Left kidney (tissue), 8 donors: ENCODE data around the gene EXTL2. TPM values are rescaled to one million over a fixed set of nuclear protein-coding genes. Genes with fewer than 3 reads are reported as not detected.
"Not testable (repeated sequence)": the region's sequence is repeated elsewhere in the genome, so short reads cannot be mapped to it uniquely, and the experiment has no call there.

ENCODE experiments used
- DNase-seq: peaks from one replicate; pipeline ENCODE4 v3.0.0-alpha.2; 2013
- long read RNA-seq, 8 donors: transcript quantifications; one replicate each; lab custom pipeline, GENCODE V29; 2026
- polyA plus RNA-seq: library from polyadenylated mRNA; unstranded; fragments of 120-200 nt; gene quantifications from one replicate; pipeline ENCODE4 v1.2.1, GENCODE V29; 2013; ENCODE audit not compliant: insufficient read length

Gene EXTL2, protein sequence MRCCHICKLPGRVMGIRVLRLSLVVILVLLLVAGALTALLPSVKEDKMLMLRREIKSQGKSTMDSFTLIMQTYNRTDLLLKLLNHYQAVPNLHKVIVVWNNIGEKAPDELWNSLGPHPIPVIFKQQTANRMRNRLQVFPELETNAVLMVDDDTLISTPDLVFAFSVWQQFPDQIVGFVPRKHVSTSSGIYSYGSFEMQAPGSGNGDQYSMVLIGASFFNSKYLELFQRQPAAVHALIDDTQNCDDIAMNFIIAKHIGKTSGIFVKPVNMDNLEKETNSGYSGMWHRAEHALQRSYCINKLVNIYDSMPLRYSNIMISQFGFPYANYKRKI
- polyA plus RNA-seq, result 74.6 TPM
- long read RNA-seq, donor 1, transcript EXTL2-201 (5 exons, 2,835 nt), result minor isoform, 8 of 36 reads
- long read RNA-seq, donor 1, transcript EXTL2-202 (5 exons, 3,985 nt), result major isoform, 13 of 36 reads
- long read RNA-seq, donor 1, partial matches to known transcripts, result 12 of 36 reads
- long read RNA-seq, donor 1, other reads (novel, unspliced or antisense), result 0 of 36 reads
- long read RNA-seq, donor 2, transcript EXTL2-202 (5 exons, 3,985 nt), result major isoform, 17 of 23 reads
- long read RNA-seq, donor 2, partial matches to known transcripts, result 0 of 23 reads
- long read RNA-seq, donor 2, other reads (novel, unspliced or antisense), result 0 of 23 reads
- long read RNA-seq, donor 3, transcript EXTL2-202 (5 exons, 3,985 nt), result major isoform, 10 of 19 reads
- long read RNA-seq, donor 3, partial matches to known transcripts, result 7 of 19 reads
- long read RNA-seq, donor 3, other reads (novel, unspliced or antisense), result 0 of 19 reads
- long read RNA-seq, donor 4, partial matches to known transcripts, result 0 of 1 reads
- long read RNA-seq, donor 4, other reads (novel, unspliced or antisense), result 0 of 1 reads
- long read RNA-seq, donor 5, transcript EXTL2-202 (5 exons, 3,985 nt), result major isoform, 13 of 23 reads
- long read RNA-seq, donor 5, transcript EXTL2-201 (5 exons, 2,835 nt), result minor isoform, 7 of 23 reads
- long read RNA-seq, donor 5, partial matches to known transcripts, result 0 of 23 reads
- long read RNA-seq, donor 5, other reads (novel, unspliced or antisense), result 0 of 23 reads
- long read RNA-seq, donor 6, transcript EXTL2-202 (5 exons, 3,985 nt), result major isoform, 10 of 13 reads
- long read RNA-seq, donor 6, partial matches to known transcripts, result 0 of 13 reads
- long read RNA-seq, donor 6, other reads (novel, unspliced or antisense), result 0 of 13 reads
- long read RNA-seq, donor 7, transcript EXTL2-201 (5 exons, 2,835 nt), result minor isoform, 5 of 23 reads
- long read RNA-seq, donor 7, transcript EXTL2-202 (5 exons, 3,985 nt), result major isoform, 15 of 23 reads
- long read RNA-seq, donor 7, partial matches to known transcripts, result 0 of 23 reads
- long read RNA-seq, donor 7, other reads (novel, unspliced or antisense), result 0 of 23 reads
- long read RNA-seq, donor 8, transcript EXTL2-202 (5 exons, 3,985 nt), result major isoform, 8 of 11 reads
- long read RNA-seq, donor 8, partial matches to known transcripts, result 0 of 11 reads
- long read RNA-seq, donor 8, other reads (novel, unspliced or antisense), result 0 of 11 reads

DNA sequence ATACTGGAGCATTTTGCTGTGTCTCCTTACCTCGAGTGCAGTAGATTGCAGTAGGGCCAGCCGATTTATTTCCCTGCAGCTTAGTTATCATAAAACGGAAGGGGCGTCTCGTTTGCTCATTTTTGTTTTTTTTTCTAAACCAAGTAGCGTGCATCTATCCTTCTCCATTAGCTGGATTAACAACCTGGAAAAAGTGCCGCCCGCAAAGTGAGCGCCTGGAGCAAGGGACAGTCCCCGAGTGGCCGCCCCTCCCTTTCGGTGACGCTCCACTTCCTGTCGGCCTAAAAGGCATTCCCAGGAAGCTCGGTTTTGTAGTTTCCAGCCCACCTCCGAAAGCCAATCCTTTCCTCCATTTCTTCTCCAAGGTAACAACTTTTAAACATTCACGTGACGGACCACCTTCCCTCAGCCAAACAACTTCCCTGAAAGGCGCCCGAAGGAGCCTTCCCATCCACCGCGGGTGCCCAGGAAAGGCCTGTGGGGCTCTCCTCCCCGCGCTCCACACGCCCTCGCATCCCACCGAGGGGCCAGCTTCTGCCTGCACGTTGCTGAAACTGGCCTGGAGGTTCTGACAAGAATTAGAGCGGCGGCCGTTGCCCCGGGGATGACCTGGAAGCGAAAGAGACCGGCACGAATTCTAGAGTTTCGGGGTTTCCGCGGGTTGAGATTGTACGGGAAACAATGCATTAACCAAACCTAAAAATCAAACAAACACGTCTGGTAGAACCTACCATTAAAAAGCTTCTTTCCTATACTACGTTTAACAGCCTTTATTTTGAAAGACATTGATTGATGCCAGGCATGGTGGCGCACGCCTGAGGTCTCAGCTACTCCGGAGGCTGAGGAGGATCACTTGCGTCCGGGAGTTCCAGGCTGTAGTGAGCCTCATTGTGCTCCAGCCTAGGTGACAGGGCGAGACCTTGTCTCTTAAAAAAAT is at the start of gene EXTL2:
EXTL2 (minus strand) TSS at position 240 of the 937 bp plus-strand sequence. CDS start 6,085 bp downstream, outside the sequence.
- peak; percentile 91 for DNase-seq

DNA sequence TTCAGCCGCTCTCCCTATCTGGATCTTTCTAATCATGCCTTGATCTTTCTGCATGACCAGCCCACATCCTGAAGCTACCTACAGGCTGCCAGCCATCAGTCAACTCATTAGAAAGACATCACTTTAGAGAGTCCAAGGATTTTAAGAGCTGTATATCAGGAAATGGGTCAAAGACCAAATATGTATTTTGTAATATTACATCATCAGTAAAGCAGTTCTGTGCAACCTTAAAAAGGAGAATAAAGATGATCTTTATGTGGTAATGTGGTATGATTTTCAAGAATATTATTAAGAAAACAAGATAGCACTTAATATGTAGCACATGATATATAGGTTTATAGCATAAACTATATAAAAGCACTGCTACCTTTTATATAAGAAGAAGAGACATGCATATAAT is 48.9 kb upstream of the EXTL2 start:
- no peak for DNase-seq

DNA sequence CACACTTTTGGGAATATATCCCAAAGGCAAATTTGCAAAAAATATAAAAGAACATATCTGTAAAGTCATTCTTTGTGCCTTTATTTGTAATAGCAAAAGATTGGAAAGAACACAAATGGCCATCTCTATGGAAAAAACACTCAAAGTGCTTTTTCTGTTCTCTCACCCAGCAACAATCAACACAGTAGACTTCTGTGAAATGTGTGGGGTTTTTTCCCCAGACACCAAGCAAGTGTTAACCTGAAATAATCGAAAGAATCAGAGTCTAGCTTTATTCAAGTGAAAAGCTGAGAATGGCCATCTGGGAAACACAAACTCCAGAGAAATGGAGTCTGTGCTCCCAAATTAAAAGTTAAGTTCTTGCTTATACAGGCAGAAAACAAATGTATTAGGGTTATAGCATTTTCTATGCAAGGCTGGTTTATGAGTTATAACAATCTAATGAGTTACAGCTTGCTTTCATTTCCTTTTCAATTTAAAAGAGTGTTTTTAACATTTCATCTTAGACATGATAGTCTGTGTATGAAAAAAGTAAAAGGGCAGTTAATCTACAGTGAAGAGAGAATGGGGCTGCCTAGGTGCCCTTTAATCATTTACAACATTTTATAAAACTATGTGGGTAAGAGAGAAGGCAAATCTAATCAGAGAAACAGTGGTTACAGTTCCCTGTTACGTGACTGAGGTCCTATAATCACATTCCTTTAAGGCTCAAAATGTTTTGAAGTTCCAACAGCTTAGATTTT is 47.8 kb upstream of the EXTL2 start:
- DNase-seq, result peak; percentile 7

DNA sequence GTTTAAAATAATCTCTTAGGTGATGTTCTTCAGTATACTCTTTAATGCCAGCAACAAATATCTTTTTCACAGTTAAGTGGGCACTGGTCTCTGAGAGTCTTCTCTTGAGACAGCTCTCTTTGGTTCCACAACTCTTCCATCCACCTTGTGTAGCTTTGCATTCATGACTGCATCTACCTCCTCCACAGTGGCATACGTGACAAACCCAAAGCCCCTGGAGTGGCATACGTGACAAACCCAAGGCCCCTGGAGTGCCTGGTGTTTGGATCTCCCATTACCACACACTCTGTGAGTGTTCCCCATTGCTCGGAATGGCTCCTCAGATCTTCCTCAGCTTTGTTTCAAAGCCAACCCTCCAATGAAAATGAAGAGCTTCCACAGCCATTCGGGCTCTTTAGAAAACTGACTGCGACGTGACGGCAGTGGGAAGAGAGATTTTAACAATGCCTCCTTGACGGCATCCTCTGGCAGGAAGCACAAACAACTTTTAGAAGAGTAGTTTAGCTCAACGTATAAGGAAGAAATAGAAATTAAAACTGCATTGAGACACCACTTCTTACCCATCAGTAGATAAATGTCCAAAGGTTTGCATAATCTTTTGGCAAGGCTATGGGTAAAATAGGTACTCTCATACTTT is 47.1 kb upstream of the EXTL2 start:
- DNase-seq, result no peak

DNA sequence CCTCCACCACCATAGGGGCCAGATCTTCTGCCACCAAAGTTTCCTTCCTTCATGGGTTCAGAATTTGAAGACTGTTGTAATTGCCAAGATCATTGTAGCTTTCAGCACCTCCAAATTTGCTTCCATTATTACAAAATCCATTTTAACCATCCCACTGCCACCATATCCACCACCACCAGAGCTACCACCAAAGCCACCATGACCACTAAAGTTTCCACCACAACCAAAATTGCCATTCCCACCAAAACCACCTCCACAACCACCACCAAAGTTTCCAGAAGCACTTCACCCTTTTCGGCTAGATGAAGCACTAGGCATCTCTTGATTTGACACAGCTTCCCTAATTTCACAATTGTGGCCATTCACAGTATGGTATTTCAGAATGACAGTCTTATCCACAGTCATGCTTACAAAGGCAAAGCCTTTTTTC is 46.5 kb upstream of the EXTL2 start:
- no peak for DNase-seq

DNA sequence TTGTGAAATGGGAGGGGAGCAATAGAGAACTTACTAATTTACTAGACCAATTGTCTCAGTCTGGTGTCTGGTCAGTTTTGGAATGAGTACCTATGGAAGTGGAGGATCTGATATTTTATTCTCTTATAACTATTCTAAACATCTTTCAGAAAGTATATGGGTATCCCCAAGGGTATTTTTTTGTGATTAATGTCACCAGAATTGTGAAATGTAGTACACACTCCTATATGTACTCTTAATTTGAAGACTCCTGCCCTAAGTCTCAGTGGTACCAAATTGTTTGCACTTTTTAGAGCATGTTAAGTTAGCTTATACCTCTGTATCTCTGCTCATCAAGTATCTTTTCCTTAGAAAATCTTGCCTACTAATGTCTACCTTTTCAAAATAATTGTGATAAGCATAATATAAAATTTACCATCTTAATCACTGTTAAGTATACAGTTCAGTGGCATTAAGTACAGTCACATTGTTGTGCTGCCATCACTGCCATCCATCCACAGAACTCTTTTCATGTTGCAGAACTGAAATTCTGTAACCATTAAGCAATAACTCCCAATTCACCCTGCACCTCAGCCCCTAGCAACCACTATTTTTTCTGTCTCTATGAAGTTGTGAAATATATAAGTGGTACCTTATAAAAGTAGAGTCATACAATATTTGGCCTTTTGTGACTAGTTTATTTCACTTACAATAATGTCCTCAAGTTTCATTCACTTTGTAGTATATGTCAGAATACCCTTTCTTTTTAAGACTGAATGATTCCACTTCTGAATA is 41.7 kb upstream of the EXTL2 start:
- DNase-seq, result no peak

DNA sequence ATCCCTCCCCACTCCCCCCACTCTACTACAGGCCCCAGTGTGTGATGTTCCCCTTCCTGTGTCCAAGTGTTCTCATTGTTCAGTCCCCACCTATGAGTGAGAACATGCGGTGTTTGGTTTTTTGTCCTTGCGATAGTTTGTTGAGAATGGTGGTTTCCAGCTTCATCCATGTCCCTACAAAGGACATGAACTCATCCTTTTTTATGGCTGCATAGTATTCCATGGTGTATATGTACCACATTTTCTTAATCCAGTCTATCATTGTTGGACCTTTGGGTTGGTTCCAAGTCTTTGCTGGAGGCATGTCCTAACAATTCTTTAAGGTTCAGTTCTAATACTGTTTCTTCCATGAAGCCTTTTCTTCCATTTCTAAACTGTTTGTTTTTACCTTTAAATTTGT is 38.9 kb upstream of the EXTL2 start:
- not testable (repeated sequence) for DNase-seq

DNA sequence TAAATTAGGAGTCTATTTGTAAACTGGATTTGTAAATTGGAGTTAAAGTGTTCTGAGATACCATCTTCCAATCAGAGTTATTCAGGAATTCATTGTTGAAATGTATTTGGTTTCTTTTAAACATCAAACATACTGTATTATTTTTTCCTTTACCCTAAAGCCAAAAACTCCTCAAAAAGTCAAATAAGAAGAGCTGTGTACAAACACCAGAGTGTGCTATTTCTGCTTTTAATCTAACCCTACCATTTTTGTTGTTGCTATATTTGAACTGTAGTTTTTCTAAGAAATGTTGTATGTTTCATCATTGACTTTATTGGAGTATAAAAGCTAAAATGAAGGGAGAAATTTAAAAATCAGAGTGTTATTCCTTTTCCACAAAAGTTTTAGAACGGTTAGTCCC is 37.1 kb upstream of the EXTL2 start:
- no peak for DNase-seq

DNA sequence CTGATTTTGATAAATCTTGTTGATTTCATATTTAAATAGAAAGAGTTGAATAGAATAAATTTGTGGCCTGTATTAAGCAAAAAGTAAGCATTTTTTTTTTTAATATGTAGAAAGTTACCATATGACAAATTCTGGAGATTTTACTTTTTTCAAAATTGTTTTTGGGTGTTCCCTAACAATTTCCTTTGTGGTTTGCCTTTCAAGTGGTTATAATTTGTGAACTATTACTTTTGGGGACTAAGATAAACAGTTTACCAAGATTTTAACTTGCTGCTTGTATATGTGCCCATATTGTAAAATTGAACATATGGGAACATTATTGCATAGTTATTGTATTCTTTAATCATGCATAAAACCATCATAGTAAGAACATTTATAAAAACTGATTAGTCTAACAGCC is 35.9 kb upstream of the EXTL2 start:
- no peak for DNase-seq

DNA sequence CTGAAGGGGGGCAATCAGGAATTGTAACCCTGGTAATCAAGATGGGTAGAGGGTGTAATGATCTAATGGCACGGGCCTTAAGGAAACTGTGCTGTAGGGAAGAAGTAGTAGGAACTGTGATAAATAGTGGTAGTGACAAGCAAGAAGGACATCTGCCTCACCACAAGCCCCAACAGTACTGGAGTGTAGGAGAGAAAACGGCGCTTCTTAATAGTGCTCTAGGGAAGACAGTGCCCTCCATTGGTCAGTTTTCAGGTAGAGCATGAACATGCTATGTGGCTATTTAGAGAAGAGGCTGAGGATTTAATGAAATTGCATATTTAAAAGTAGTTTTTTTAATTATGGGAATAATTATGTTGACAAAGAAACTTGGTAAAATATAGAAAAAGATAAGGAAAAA is 33.5 kb upstream of the EXTL2 start:
- no peak for DNase-seq

DNA sequence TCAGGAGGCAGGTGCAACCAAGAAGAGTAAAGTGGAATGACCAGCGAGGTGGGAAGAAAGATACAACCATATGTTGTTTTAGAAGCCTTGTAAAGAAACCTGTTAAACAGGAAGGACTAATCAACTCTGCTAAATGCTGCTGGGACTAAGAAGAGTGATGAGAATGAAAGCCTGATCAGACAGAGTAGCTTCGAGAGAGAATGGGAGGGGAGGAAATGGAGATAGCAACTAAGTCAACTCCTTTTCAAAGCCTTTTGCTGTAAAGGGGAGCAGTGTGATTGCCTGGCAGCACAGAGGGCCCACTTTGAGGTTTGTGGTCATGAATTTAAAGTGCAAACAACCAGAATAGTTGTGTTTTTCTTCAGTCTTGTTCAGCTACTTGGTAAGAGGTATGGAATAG is 32.6 kb upstream of the EXTL2 start:
- no peak for DNase-seq

DNA sequence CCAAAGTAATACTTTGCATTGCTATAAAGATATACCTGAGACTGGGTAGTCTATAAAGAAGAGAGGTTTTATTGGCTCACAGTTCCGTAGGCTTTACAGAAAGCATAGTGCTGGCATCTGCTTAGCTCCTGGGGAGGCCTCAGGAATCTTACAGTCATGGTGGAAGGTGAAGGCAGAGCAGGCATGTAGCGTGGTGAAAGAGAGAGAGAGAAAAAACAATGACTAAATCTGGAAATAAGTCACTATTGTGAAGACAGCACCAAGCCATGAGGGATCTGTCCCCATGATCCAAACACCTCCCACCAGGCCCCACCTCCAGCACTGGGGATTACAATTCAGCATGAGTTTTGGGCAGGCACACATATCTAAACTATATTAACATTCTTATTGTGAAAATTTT is 31.6 kb upstream of the EXTL2 start:
- no peak for DNase-seq

DNA sequence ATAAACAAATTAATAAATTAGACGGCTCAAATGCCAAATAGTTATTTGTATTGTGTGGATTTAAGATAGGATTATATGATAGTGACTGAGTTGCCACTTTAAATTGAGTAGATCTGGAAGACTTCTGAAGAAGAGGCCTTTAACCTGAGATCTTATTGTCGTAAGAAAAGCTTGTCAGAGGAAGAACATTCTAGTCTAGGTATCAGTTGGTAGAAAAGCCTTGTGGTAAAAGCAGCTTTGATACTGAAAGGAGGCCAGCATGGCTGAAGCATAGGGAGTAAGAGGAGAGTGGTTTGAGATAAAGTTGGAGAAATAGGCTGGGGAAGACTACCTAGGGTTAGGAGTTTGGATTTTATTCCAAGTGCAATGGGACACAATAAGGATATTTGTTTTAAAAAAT is 30.3 kb upstream of the EXTL2 start:
- no peak for DNase-seq

DNA sequence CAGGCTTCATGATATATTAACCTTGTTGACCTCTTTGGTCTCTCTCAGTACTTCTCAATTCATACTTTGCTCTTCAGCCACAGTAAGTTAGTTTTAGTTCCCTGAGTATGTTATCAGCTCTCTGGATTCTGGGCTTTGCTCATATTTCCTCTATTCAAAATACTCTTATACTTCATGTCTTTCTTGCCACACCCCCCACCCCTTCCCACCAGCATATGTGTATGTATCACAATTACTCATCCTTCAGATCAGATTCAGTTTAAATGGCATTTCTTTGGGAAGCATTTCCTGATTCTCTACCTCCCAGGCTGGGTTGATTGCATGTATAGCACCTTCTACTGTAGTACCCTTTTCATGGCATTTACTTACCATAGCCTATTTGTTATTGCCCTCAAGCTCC is 29.6 kb upstream of the EXTL2 start:
- DNase-seq, result no peak

DNA sequence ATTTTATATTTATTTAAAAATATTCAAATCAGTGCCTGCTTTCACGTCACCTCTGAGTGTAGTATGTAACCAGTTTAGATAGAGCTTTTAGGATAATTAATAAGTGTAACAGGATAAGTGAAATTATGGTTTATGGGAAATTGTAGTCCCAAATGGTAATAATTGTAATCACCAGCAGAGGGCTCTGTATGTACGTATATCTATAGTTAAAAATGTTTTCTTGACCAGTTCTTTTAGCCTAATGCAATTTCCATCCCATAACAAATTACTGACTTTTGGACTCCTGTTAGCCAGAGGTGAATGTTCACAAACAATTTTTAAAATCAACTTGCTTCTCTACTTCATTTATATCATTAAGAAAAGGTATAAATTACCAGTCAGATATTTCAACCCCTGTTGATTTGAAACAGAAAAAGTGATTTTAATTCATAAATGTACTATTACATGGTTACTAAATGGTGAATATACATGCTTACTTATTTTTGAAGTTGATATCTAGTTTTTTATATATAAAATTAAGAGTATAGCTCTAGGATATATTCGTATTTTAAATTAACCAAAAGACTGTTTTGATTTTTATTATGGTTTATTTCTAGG is 26.6 kb upstream of the EXTL2 start:
- peak; percentile 60 for DNase-seq

DNA sequence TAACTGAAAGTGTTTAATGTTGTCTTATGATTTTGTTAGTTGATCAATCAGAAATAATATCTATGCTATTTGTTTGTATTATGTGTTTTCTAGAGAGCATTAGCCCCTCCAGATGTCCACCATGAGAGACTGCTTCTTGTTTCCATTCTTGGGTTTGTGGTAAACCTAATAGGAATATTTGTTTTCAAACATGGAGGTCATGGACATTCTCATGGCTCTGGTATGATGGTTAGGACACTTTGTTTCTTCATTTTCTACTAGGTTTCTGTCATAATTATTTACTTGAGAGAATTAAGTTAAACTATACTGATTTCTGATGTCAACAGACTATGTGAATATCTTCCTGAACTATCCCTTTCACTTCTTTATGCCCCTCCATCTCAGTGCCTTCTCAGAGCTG is 17.4 kb upstream of the EXTL2 start:
- DNase-seq, result no peak

DNA sequence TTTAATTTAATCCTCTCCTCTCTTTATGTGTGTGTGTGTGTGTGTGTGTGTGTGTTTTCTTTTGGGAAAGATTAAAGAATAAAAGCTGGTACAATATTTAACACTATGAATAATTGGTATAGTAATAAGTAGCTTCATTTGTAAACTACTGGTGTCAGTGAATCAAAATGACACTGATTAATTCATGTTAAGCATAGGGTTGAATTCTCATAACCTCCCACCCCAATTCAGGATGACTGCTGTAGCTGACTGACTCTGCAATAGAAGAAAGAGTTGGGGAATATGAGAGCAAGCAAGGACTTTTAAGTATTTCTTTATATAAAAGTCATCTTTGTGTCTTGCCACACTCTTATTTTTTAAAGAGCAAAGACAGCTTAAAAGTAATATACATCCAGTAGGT is 14.4 kb upstream of the EXTL2 start:
- no peak for DNase-seq

DNA sequence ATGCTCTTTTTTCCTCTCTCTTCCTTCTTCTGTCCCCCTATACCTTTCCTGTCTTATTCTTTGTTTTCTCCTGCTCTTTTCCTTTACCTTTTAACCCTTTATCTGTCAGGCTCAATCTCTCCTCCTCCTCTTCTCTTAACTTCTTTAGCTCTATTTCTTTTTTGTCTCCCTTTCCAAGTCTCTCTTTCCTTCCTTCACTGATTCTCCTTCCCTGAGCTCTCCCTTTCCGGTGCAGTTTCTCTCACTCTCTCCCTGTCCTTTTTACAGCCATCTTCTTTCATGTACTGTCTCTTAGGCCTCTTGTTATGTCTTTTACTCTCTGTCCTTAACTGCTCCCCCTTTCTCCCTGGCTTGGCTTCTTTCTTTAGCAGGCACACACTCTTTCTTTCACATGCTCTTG is 13.2 kb upstream of the EXTL2 start:
- no peak for DNase-seq
